SK-N-MC (cell line): Measurements from ENCODE around the gene ASCC1.

Experiments
- EZH2 ChIP-seq: fragments of 200-600 bp; sonication (generic); IDR thresholded peaks from one replicate; pipeline ENCODE4 v1.6.1; 2017; ENCODE audit warnings: antibody characterized with exemption
- FOXP2 ChIP-seq: optimal IDR thresholded peaks from 2 replicates; pipeline ENCODE3; 2011; ENCODE audit warnings: mild to moderate bottlenecking, moderate library complexity; ENCODE audit not compliant: insufficient read depth; ENCODE audit errors: extremely low read length, control extremely low read depth
- POLR2AphosphoS5 ChIP-seq: IDR thresholded peaks from 2 replicates; pipeline ENCODE4 v1.6.1; 2012; ENCODE audit warnings: mild to moderate bottlenecking, low read depth, low read length, borderline replicate concordance

GRCh38 chr10:72127571-72127970 lies 88.5 kb downstream of the ASCC1 start:
- no peak for TF ChIP-seq EZH2
- TF ChIP-seq POLR2AphosphoS5, result no peak
- TF ChIP-seq FOXP2, result no peak
